HEK293T (cell line): ENCODE measurements around the gene POLR3H.

ENCODE experiments used
- CTCF ChIA-PET: fragments of 350-600 bp; formaldehyde crosslinking; extraction: SDS; loops from one replicate; lab custom pipeline; 2021; ENCODE audit warnings: antibody characterized with exemption, inconsistent platforms; lab: Yijun Ruan, JAX
- POLR2A ChIA-PET: fragments of 350-600 bp; formaldehyde crosslinking; extraction: SDS; loops from one replicate; lab custom pipeline; 2020; ENCODE audit warnings: antibody characterized with exemption, inconsistent platforms; lab: Yijun Ruan, JAX
- DNase-seq: peaks from one replicate; pipeline ENCODE4 v3.0.0; 2012; ENCODE audit warnings: mixed read lengths; ENCODE audit errors: extremely low spot score
- ARNT ChIP-seq: fragments of 450-650 bp; IDR thresholded peaks from 2 replicates; pipeline ENCODE4 v1.6.1; 2017; ENCODE audit warnings: mild to moderate bottlenecking
- BHLHE40 ChIP-seq: fragments of 450-650 bp; IDR thresholded peaks from 2 replicates; pipeline ENCODE4 v1.6.1; 2016; ENCODE audit warnings: mild to moderate bottlenecking, moderate library complexity, borderline replicate concordance
- CTBP1 ChIP-seq: fragments of 450-650 bp; IDR thresholded peaks from 2 replicates; pipeline ENCODE4 v1.6.1; 2016; ENCODE audit warnings: borderline replicate concordance
- ELF4 ChIP-seq: fragments of 450-650 bp; IDR thresholded peaks from 2 replicates; pipeline ENCODE4 v1.6.1; 2017; ENCODE audit warnings: antibody characterized with exemption
- FOXA1 ChIP-seq: fragments of 450-650 bp; IDR thresholded peaks from 2 replicates; pipeline ENCODE4 v1.6.1; 2016; ENCODE audit warnings: mild to moderate bottlenecking
- FOXK2 ChIP-seq: fragments of 450-650 bp; IDR thresholded peaks from 2 replicates; pipeline ENCODE4 v1.6.1; 2016; ENCODE audit warnings: mild to moderate bottlenecking
- FOXM1 ChIP-seq: fragments of 450-650 bp; IDR thresholded peaks from 2 replicates; pipeline ENCODE4 v1.6.1; 2017; ENCODE audit warnings: mild to moderate bottlenecking, borderline replicate concordance
- HDGF ChIP-seq: fragments of 450-650 bp; IDR thresholded peaks from 2 replicates; pipeline ENCODE4 v1.6.1; 2017; ENCODE audit warnings: antibody characterized with exemption, borderline replicate concordance
- L3MBTL2 ChIP-seq: fragments of 450-650 bp; conservative IDR thresholded peaks from 2 replicates; pipeline ENCODE4 v1.6.1; 2016; ENCODE audit warnings: mild to moderate bottlenecking
- LEF1 ChIP-seq: fragments of 450-650 bp; IDR thresholded peaks from 2 replicates; pipeline ENCODE4 v1.6.1; 2017; ENCODE audit warnings: mild to moderate bottlenecking, borderline replicate concordance
- NFRKB ChIP-seq: fragments of 450-650 bp; IDR thresholded peaks from 2 replicates; pipeline ENCODE4 v1.6.1; 2016; ENCODE audit warnings: mild to moderate bottlenecking, moderate library complexity
- SP1 ChIP-seq: fragments of 450-650 bp; IDR thresholded peaks from 2 replicates; pipeline ENCODE4 v1.6.1; 2017
- SUZ12 ChIP-seq: fragments of 450-650 bp; IDR thresholded peaks from 2 replicates; pipeline ENCODE4 v1.6.1; 2016; ENCODE audit warnings: mild to moderate bottlenecking
- TARDBP ChIP-seq: fragments of 450-650 bp; IDR thresholded peaks from 2 replicates; pipeline ENCODE4 v1.6.1; 2016
- ZNF384 ChIP-seq: fragments of 450-650 bp; IDR thresholded peaks from 2 replicates; pipeline ENCODE4 v1.6.1; 2016
- TF ChIP-seq, protein P1 (sequence below): fragments of 450-650 bp; IDR thresholded peaks from 2 replicates; pipeline ENCODE4 v1.6.1; 2016

Gene POLR3H

DNA sequence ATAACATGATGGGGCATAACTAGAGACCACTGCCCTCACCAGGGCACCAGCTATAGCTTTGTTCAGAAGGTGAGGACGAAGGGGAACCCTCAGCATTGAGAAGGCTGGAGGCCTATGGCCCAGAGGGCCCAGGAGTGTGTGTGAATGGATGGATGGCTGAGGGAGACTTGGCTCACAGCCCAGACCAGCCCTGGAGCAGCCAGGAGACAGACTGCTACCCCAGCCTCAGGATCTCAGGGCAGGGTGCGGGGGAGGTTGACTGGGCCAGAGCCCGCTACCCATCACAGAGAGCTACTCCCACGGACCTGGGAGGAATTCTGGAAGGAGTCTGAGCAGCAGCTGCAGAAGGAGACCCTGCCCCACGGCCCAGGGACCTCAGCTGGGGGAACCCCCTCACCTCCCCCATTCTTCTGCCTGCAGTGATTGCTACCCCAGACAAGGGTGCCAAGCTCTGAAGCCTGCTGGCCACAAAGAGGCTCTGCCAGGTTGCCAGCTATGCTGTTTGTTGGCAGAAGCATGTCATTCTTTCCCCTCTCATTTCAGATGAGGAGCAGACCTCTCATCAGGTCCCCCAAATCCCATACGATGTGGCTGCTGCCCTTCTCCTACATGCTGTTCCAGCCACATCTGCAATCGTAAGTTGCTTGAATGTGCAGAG is 11.2 kb upstream of the POLR3H start:
- DNase-seq = no peak
- ChIA-PET POLR2A (interaction anchor here (2.4 kb wide), 1 partner anchor 65 kb away, joined by 10 read pairs; the partner anchor contains the start of genes DESI1 and XRCC6), CTCF (interaction anchor here (0.6 to 0.8 kb wide), 3 partner anchors 15 to 603 kb away, joined by 3 read pairs; partner anchors contain the start of gene PMM1)
- TF ChIP-seq ZNF384 = no peak
- no peak for TF ChIP-seq LEF1
- TF ChIP-seq ARNT = no peak
- TF ChIP-seq FOXK2 = no peak
- no peak for TF ChIP-seq BHLHE40
- TF ChIP-seq TARDBP = no peak
- TF ChIP-seq HDGF = no peak
- no peak for TF ChIP-seq SUZ12
- no peak for TF ChIP-seq FOXA1
- TF ChIP-seq, protein P1, sequence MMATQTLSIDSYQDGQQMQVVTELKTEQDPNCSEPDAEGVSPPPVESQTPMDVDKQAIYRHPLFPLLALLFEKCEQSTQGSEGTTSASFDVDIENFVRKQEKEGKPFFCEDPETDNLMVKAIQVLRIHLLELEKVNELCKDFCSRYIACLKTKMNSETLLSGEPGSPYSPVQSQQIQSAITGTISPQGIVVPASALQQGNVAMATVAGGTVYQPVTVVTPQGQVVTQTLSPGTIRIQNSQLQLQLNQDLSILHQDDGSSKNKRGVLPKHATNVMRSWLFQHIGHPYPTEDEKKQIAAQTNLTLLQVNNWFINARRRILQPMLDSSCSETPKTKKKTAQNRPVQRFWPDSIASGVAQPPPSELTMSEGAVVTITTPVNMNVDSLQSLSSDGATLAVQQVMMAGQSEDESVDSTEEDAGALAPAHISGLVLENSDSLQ = no peak
- no peak for TF ChIP-seq SP1
- TF ChIP-seq L3MBTL2 = no peak
- TF ChIP-seq CTBP1 = no peak
- no peak for TF ChIP-seq NFRKB
- TF ChIP-seq FOXM1 = no peak
- TF ChIP-seq ELF4 = no peak

DNA sequence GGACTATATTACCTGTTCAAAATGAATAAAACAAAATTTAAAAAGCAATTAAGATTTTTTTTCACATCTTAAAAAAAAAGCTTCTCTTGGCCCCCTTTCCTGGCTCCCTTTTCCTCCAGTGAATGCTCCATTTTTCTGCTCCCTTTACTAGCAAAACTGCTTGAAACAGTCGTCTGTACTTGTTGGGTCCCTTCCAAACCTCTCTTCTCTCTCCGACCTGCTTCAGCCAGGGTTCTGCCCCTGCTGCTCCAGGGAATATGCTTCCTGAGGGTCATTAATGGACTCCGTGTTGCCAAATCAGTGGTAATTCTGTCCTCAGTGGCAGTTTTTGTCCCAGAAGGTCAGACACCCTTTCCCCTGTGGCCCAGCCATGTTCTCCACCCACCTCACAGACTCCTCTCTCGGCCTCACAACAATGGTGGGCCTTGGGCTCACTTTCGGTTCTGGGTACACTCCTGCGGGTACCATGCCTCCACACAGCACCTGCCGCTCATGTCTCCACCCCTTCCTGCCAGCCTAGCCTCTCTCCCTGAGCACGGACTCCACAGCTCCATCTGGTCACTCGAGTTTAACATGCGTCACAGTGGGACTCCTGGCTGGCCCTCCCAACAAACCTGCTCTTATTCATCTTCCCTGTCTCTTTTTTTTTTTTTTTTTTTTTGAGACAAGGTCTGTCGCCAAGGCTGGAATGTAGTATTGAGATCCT is 7.8 kb upstream of the POLR3H start:
- no peak for DNase-seq
- POLR2A ChIA-PET = interaction anchor here (0.9 to 1.8 kb wide), 2 partner anchors 38 to 69 kb away, joined by 3 to 5 read pairs; partner anchors contain the start of genes PMM1 and XRCC6
- no peak for TF ChIP-seq LEF1
- TF ChIP-seq BHLHE40 = no peak
- no peak for TF ChIP-seq L3MBTL2
- TF ChIP-seq ELF4 = no peak
- CTCF ChIA-PET = interaction anchor here (0.6 kb wide), 1 partner anchor 1069 kb away, joined by 4 read pairs; no protein-coding TSS in a partner anchor

DNA sequence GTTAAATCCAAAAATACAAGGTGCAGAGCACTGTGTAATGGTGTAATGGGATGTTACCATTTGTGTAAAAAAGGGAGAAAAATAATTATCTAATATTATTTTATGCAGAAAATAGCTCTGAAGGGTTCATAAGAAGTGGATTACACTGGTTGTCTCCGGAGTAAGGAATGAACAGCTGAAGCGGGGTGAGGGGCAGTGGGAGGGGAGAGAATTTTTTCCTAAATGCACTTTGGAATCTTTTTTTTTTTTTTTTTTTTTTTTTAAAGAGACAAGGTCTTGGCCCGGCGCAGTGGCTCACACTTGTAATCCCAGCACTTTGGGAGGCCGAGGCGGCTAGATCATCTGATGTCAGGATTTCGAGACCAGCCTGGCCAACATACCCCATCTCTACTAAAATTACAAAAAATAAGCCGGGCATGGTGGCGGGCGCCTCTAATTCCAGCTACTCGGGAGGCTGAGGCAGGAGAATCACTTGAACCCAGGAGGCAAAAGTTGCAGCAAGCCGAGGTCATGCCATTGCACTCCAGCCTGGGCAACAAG is 6.8 kb upstream of the POLR3H start:
- no peak for DNase-seq
- CTCF ChIA-PET = interaction anchor here (0.8 kb wide), 1 partner anchor 27 kb away, joined by 3 read pairs; no protein-coding TSS in a partner anchor
- POLR2A ChIA-PET = interaction anchor here (0.6 to 1.8 kb wide), 2 partner anchors 29 to 70 kb away, joined by 3 to 5 read pairs; partner anchors contain the start of gene XRCC6
- TF ChIP-seq TARDBP (no peak), ZNF384 (no peak; the same call in 1 of the 2 replicates), FOXK2 (no peak), LEF1 (no peak), ARNT (no peak), ELF4 (no peak), SP1 (no peak), NFRKB (no peak), BHLHE40 (no peak), FOXA1 (no peak), L3MBTL2 (no peak), SUZ12 (no peak), FOXM1 (no peak)

DNA sequence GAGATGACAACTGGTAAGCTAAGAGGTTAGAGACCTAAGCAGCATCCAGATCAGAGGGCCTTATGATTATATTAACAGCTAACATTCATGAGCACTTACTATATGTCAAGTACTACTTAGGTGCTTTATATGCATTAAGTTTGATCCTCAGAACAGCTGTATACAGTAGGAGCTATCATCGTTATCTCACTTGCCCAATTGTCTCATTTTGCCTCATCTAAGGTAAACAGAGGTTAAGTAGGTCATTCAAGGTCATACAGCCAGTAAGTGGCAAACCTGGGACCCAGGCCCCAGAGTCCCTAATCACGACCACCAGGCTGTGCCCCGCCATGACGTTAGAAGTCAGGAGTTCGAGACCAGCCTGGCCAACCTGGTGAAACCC is 4.6 kb upstream of the POLR3H start:
- ChIA-PET POLR2A (interaction anchor here (0.8 to 1.3 kb wide), 2 partner anchors 11 to 41 kb away, joined by 3 to 8 read pairs; partner anchors contain the start of gene PMM1), CTCF (no interaction called here)
- no peak for DNase-seq
- TF ChIP-seq ARNT = no peak
- no peak for TF ChIP-seq FOXK2
- TF ChIP-seq CTBP1 = no peak
- no peak for TF ChIP-seq ELF4

DNA sequence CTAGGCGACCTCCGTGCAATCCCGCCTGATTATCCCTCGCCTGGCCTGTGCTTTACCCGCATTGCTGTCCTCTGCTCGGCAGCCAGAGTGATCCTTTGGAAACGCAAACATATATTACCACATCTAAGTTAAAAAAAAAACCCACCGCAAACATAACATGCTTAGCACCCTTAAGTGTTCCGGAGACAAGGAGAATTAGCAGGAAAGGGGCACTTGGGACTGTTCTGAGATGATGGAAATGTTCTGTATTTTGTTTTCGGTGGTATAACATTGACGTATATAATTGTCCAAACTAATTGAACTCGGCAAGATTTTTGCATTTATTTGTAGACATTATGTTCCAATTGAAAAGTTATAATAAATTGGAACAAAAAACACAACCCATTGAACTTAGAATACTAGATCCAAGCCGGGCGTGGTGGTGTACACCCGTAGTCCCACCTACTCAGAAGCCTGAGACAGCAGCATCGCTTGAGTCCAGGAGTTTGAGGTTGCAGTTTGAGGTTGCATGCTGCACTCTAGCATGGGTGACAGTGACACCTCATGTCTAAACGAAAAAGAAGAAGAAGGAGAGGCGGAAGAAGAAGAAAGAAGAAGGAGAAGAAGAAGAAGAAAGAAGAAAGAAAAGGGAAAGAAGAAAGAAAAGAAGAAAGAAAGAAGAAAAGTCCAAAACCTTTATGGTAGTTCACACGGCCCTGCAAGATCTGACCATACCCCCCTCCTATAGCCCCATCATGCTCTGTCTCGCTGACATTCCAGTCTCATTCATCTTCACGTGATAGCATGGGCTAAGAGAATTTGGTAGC is 604 bp upstream of the POLR3H start:
- TF ChIP-seq, protein P1 = no peak
- no peak for TF ChIP-seq HDGF
- TF ChIP-seq BHLHE40 = no peak
- TF ChIP-seq NFRKB = no peak
- TF ChIP-seq ZNF384 = no peak
- no peak for TF ChIP-seq ELF4
- TF ChIP-seq L3MBTL2 = no peak
- no peak for TF ChIP-seq SP1
- no peak for TF ChIP-seq FOXA1
- TF ChIP-seq FOXK2 = no peak
- TF ChIP-seq CTBP1 = no peak
- no peak for TF ChIP-seq SUZ12
- no peak for TF ChIP-seq FOXM1
- no peak for TF ChIP-seq LEF1
- no peak for TF ChIP-seq TARDBP
- no peak for TF ChIP-seq ARNT
- POLR2A ChIA-PET = interaction anchor here (1.3 kb wide), 2 partner anchors 76 to 98 kb away, joined by 3 to 5 read pairs; partner anchors contain the start of genes DESI1, TOB2 and XRCC6
- no peak for DNase-seq
- CTCF ChIA-PET = interaction anchor here (0.6 kb wide), 1 partner anchor 54 kb away, joined by 7 read pairs; no protein-coding TSS in a partner anchor

DNA sequence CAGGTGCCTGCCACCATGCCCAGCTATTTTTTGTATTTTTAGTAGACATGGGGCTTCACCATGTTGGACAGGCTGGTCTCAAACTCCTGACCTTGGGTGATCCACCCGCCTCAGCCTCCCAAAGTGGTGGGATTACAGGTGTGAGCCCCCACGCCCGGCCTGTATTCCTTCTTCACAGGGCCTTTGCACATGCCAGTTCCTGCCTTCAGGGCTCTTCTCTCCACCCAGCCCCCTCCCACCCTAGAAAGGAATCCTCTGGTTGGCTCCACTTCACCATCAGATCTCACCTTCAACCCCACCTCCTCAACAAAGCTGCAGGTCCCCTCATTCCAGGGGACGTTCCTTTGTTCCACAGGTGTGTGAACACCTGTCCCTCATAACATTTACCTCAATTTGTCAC is 2.0 kb downstream of the POLR3H start:
- ChIA-PET POLR2A (no interaction called here), CTCF (interaction anchor here (1.6 kb wide), 1 partner anchor 15 kb away, joined by 4 read pairs; no protein-coding TSS in a partner anchor)
- no peak for DNase-seq
- no peak for TF ChIP-seq ELF4
